ENCODE measurements around the gene CYTL1.

The CYTL1 gene

DNA sequence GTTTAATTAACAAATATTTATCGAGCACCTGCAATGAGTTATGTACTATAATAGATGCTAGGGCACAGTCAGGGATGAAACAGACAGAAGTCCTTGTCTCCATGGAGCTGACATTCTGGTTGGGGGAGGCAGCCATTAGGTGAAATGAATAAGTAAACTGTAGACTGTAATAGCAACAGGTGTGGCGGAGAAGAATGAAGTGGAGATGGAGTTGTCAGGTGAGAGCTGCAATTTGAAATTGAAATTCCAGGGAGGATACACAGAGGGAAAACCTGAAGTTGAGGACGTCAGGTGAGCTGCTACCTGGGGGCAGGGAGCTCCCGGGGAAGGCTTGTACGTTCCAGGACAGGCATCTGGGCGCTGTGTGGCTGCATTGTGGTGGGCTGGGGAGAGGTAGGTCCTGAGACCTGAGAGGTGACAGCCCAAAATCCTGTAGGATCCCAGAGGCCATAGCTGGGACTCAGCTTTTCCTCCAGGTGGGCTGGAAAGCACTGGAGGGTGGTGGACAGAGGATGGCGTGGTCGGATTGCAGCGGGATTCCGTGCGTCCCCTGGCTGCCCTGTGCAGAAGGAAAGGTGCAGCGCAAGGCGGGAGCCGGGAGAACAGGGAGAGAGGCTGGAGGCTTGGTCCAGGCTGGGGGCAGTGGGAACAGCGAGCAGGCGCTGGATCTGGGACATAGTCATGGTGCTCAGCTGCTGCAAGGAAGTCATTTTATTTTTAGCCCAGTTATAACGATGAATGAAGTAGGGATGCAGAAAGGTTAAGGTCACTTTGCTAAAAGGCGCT lies 24.8 kb downstream of the CYTL1 start:
- DNase-seq (ENCODE audit: low read depth): no peak
- no peak for TF ChIP-seq POLR2A (IDR thresholded peaks at IDR 0.05; ENCODE audit: extremely low read depth, insufficient read length)
- TF ChIP-seq, protein P1, sequence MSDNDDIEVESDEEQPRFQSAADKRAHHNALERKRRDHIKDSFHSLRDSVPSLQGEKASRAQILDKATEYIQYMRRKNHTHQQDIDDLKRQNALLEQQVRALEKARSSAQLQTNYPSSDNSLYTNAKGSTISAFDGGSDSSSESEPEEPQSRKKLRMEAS (IDR thresholded peaks at IDR 0.05; ENCODE audit: low read depth, low read length): no peak
- no peak for TF ChIP-seq MYC (IDR thresholded peaks at IDR 0.05; ENCODE audit: low read depth, low read length)
- TF ChIP-seq CTCF (IDR thresholded peaks at IDR 0.05; ENCODE audit: low read depth, low read length): no peak
- H3K4me3 ChIP-seq (ENCODE audit: low read depth, low read length): no peak overlapping the region

DNA sequence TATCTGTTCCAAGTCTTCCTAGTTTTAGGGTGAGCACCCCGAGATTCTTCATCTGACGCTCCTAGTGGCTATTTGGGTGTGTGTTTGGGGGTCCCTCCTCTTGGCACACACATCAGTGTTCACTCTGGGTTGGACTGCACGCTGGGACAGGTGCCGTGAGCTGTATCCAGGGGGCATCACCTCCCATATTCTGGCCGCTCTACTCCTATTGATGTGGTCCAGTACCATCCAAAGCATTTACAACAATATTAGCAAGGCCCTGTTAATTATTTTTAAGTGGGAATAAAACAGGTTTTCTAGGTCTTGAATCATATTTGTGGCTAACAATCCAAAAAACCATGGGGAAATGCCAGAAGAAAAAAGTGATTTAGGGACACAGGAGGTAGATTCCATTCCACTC lies 26.4 kb downstream of the CYTL1 start:
- DNase-seq (ENCODE audit: low read depth): no peak
- TF ChIP-seq MYC (IDR thresholded peaks at IDR 0.05; ENCODE audit: low read depth, low read length) (no peak), POLR2A (IDR thresholded peaks at IDR 0.05; ENCODE audit: extremely low read depth, insufficient read length) (no peak), CTCF (IDR thresholded peaks at IDR 0.05; ENCODE audit: low read depth, low read length) (no peak)
- TF ChIP-seq, protein P1 (IDR thresholded peaks at IDR 0.05; ENCODE audit: low read depth, low read length): no peak
- H3K4me3 ChIP-seq (ENCODE audit: low read depth, low read length): no peak overlapping the region

DNA sequence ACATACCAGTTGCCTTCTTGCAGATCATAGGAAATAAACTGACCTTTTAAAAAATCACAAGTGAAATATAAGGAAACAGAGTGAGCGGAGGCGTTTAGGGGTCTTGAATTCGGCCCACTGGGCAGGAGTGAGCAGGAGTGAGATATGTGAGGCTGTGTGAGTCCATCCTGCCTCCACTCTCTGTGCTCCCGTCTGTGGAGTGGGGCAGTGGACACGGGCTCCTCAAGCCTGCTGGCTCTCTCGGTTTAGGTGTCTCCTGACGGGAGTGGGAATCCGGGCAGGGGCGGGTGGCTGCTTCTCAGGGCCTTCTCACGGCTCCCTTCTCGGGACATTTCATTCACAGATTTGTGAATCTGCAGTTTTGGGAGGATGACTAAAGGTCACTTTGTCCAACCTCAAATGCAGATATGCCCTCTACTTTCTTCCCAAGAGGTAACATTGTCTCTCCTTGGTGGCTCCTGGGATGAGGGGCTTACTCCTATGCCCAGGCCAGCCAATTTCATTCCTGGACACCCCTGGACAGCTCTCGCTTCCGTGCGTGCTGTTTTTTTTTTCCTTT lies 27.6 kb downstream of the CYTL1 start:
- no peak for TF ChIP-seq POLR2A (IDR thresholded peaks at IDR 0.05; ENCODE audit: extremely low read depth, insufficient read length)
- no peak for TF ChIP-seq MYC (IDR thresholded peaks at IDR 0.05; ENCODE audit: low read depth, low read length)
- no peak for TF ChIP-seq CTCF (IDR thresholded peaks at IDR 0.05; ENCODE audit: low read depth, low read length)
- TF ChIP-seq, protein P1 (IDR thresholded peaks at IDR 0.05; ENCODE audit: low read depth, low read length): no peak
- H3K4me3 ChIP-seq (ENCODE audit: low read depth, low read length): no peak overlapping the region
- no peak for DNase-seq (ENCODE audit: low read depth)

DNA sequence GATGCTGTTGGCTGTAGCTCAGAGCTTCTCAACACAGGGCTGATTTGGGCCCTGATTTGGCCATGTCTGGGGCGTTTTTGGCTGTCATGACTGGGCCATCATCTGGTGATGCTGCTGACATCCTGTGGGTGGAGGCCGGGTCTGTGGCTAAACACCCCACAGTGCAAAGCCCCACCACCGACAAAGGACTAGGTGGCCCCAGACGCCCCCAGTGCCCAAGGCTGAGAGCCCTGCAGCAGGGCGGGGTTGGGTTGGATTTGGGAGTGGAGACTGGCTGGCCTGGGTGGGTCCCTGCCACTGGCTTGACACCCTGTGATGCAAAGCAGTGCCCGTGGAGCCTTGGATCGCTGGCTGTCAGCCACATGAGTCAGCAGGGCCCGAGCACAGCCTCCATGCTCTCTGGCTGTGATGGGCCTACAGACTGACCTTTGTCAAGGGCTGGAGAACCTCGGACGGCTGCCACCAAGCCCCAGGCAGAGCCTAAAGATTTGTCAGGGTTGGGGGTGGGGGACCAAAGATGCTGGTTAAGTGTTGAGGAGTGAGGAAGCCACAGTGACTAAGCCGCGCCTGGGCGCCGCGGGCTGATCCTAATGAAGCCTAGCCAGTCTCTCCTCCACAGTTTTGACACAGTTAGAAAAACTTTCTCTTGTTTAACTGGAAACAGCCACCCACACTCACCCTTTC lies 28.3 kb downstream of the CYTL1 start:
- DNase-seq (ENCODE audit: low read depth): peak; percentile 19
- TF ChIP-seq POLR2A (IDR thresholded peaks at IDR 0.05; ENCODE audit: extremely low read depth, insufficient read length) (no peak), CTCF (IDR thresholded peaks at IDR 0.05; ENCODE audit: low read depth, low read length) (no peak), MYC (IDR thresholded peaks at IDR 0.05; ENCODE audit: low read depth, low read length) (no peak)
- TF ChIP-seq, protein P1 (IDR thresholded peaks at IDR 0.05; ENCODE audit: low read depth, low read length): no peak
- no peak overlapping the region for H3K4me3 ChIP-seq (ENCODE audit: low read depth, low read length)

DNA sequence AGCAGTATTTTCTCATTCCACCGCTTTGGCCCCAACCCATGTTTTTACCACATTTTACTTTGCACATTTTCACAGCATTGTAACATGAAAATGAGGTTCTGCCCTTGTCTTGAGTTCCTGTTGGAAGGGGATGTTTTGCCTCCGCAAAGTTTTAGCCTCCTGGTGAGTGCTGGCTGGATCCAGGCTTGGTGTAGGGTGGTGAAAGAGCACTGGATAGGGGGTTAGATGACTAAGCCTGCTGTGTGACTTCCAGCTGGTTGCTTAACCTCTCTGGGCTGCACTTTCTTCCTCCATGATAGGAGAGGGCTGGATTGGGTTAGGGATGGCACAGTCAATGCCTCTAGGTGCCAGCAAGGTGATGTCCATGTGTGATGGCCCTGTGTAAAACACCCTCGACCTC lies 28.9 kb downstream of the CYTL1 start:
- no peak for DNase-seq (ENCODE audit: low read depth)
- TF ChIP-seq, protein P1 (IDR thresholded peaks at IDR 0.05; ENCODE audit: low read depth, low read length): no peak
- no peak for TF ChIP-seq CTCF (IDR thresholded peaks at IDR 0.05; ENCODE audit: low read depth, low read length)
- TF ChIP-seq MYC (IDR thresholded peaks at IDR 0.05; ENCODE audit: low read depth, low read length): no peak
- TF ChIP-seq POLR2A (IDR thresholded peaks at IDR 0.05; ENCODE audit: extremely low read depth, insufficient read length): no peak
- no peak overlapping the region for H3K4me3 ChIP-seq (ENCODE audit: low read depth, low read length)

Measured in NB4 (cell line).